GM18498 (cell line): ENCODE measurements around the gene FILIP1L.
A peak's percentile ranks its signal among the peaks of the same experiment; 100 is the strongest.

Experiments
- ATAC-seq: cut with Tn5 transposase; IDR thresholded peaks from one replicate; pipeline ENCODE4 v1.9.1; 2021; ENCODE audit warnings: mild to moderate bottlenecking, moderate library complexity; ENCODE audit not compliant: unreplicated experiment

FILIP1L gene

GRCh38 chr3:100114413-100115030, at the start of gene FILIP1L:
Gene FILIP1L (minus strand): TSS chr3:100114501.
- no peak for ATAC-seq

GRCh38 chr3:100163787-100164186, 49.5 kb upstream of the FILIP1L start:
- ATAC-seq, result no peak

GRCh38 chr3:100160521-100160920, 46.2 kb upstream of the FILIP1L start:
- ATAC-seq, result no peak

GRCh38 chr3:100159331-100160153, 45.2 kb upstream of the FILIP1L start:
- ATAC-seq, result no peak

- no peak for ATAC-seq
Observed at GRCh38 chr3:100158918-100159330, 44.6 kb upstream of the FILIP1L start.

GRCh38 chr3:100157685-100158084, 43.4 kb upstream of the FILIP1L start:
- no peak for ATAC-seq

- no peak for ATAC-seq
Observed at GRCh38 chr3:100155590-100155989, 41.3 kb upstream of the FILIP1L start.

GRCh38 chr3:100155128-100155527, 40.8 kb upstream of the FILIP1L start:
- no peak for ATAC-seq

GRCh38 chr3:100154171-100154570, 39.9 kb upstream of the FILIP1L start:
- no peak for ATAC-seq

- ATAC-seq, result no peak
Observed at GRCh38 chr3:100151024-100151707, 36.9 kb upstream of the FILIP1L start.

GRCh38 chr3:100150473-100150872, 36.2 kb upstream of the FILIP1L start:
- no peak for ATAC-seq

GRCh38 chr3:100149713-100150415, 35.6 kb upstream of the FILIP1L start:
- no peak for ATAC-seq

- no peak for ATAC-seq
Observed at GRCh38 chr3:100149130-100149529, 34.8 kb upstream of the FILIP1L start.

GRCh38 chr3:100144255-100144866, 30.1 kb upstream of the FILIP1L start:
- ATAC-seq, result peak; percentile 79

GRCh38 chr3:100141586-100141985, 27.3 kb upstream of the FILIP1L start:
- no peak for ATAC-seq

- no peak for ATAC-seq
Observed at GRCh38 chr3:100140976-100141375, 26.7 kb upstream of the FILIP1L start.

GRCh38 chr3:100136921-100137320, 22.6 kb upstream of the FILIP1L start:
- no peak for ATAC-seq

GRCh38 chr3:100131241-100131640, 16.9 kb upstream of the FILIP1L start:
- ATAC-seq, result no peak

- ATAC-seq, result no peak
Observed at GRCh38 chr3:100129941-100130340, 15.6 kb upstream of the FILIP1L start.

GRCh38 chr3:100128565-100128964, 14.3 kb upstream of the FILIP1L start:
- no peak for ATAC-seq

- no peak for ATAC-seq
Observed at GRCh38 chr3:100127792-100128191, 13.5 kb upstream of the FILIP1L start.
